ENCODE results near the gene LINS1.

LINS1 gene

GRCh38 chr15:100602064-100602822 lies at the start of gene LINS1, which contains the start of gene ASB7:
Gene LINS1 (minus strand): TSS chr15:100602184. CDS start chr15:100580842, 21,342 bp downstream.
Gene ASB7 (plus strand): TSS chr15:100602589. CDS start chr15:100612217, 9,628 bp downstream.
- DNase-seq = peak; percentile 98 to 99

GRCh38 chr15:100651253-100651652 lies 49.3 kb upstream of the LINS1 start:
- no peak for DNase-seq

GRCh38 chr15:100650685-100651084 lies 48.7 kb upstream of the LINS1 start:
- DNase-seq = no peak

- no peak for DNase-seq
Measured at GRCh38 chr15:100648951-100649350, 47.0 kb upstream of the LINS1 start.

- no peak for DNase-seq
Measured at GRCh38 chr15:100645671-100646070, 43.7 kb upstream of the LINS1 start.

GRCh38 chr15:100642950-100643338 lies 41.0 kb upstream of the LINS1 start:
- DNase-seq = no peak

- no peak for DNase-seq
Measured at GRCh38 chr15:100642213-100642949, 40.4 kb upstream of the LINS1 start.

GRCh38 chr15:100638177-100638730 lies 36.3 kb upstream of the LINS1 start:
- no peak for DNase-seq

- no peak for DNase-seq
Measured at GRCh38 chr15:100635406-100636071, 33.6 kb upstream of the LINS1 start.

- no peak for DNase-seq
Measured at GRCh38 chr15:100633763-100634075, 31.7 kb upstream of the LINS1 start.

- DNase-seq = no peak
Measured at GRCh38 chr15:100631831-100632230, 29.8 kb upstream of the LINS1 start.

GRCh38 chr15:100628746-100629145 lies 26.8 kb upstream of the LINS1 start:
- no peak for DNase-seq

- peak; percentile 15 to 60 for DNase-seq
Measured at GRCh38 chr15:100627789-100628395, 25.9 kb upstream of the LINS1 start.

GRCh38 chr15:100623301-100623700 lies 21.3 kb upstream of the LINS1 start:
- DNase-seq = no peak

- no peak for DNase-seq
Measured at GRCh38 chr15:100616700-100617099, 14.7 kb upstream of the LINS1 start.

- DNase-seq = no peak
Measured at GRCh38 chr15:100615801-100616200, 13.8 kb upstream of the LINS1 start.

GRCh38 chr15:100614918-100615317 lies 12.9 kb upstream of the LINS1 start:
- DNase-seq = no peak

- DNase-seq = no peak
Measured at GRCh38 chr15:100614336-100614735, 12.4 kb upstream of the LINS1 start.

- no peak for DNase-seq
Measured at GRCh38 chr15:100613208-100613607, 11.2 kb upstream of the LINS1 start.

GRCh38 chr15:100612539-100612938 lies 10.6 kb upstream of the LINS1 start:
- no peak for DNase-seq

GRCh38 chr15:100602823-100603393 lies 924 bp upstream of the LINS1 start:
- no peak for DNase-seq

- no peak for DNase-seq
Measured at GRCh38 chr15:100601617-100602063, 344 bp downstream of the LINS1 start.

GRCh38 chr15:100601163-100601562 lies 821 bp downstream of the LINS1 start:
- DNase-seq = no peak
